Stimulated activated effector memory CD8-positive, alpha-beta T cell treated with anti-CD3 and anti-CD28 coated beads, Interleukin-12 subunit alpha, Interleukin-12 subunit beta, amount 100 ng/mL, for 72 hours (primary cell): ENCODE measurements around the gene RELA.
A peak's percentile ranks its signal among the peaks of the same experiment; 100 is the strongest.
"Not testable (repeated sequence)": the region's sequence is repeated elsewhere in the genome, so short reads cannot be mapped to it uniquely, and the experiment has no call there.

Experiments
- ATAC-seq: fragments of 150-1000 bp; cut with Tn5 transposase; 2 replicates; pipeline ENCODE4 v1.10.0; 2021
- DNase-seq, 2 donors: peaks; one replicate each; pipeline ENCODE4 v3.0.0; 2021 to 2022; ENCODE audit warnings: low spot score in 2 of 2
- H3K27ac Mint-ChIP-seq: one replicate; pipeline ENCODE4 v1.8.0; 2022; ENCODE audit warnings: mild to moderate bottlenecking, mixed read lengths
- H3K36me3 Mint-ChIP-seq: one replicate; pipeline ENCODE4 v1.8.0; 2022; ENCODE audit warnings: mild to moderate bottlenecking, mixed read lengths
- H3K4me1 Mint-ChIP-seq: one replicate; pipeline ENCODE4 v1.8.0; 2022; ENCODE audit warnings: mixed read lengths
- H3K4me3 Mint-ChIP-seq: one replicate; pipeline ENCODE4 v1.8.0; 2022; ENCODE audit warnings: mild to moderate bottlenecking, mixed read lengths
- H3K9me3 Mint-ChIP-seq: one replicate; pipeline ENCODE4 v1.8.0; 2022; ENCODE audit warnings: mixed read lengths

Gene RELA

GRCh38 chr11:65662799-65663638, at the start of gene RELA:
Gene RELA, minus strand, starts transcription at chr11:65662916. Its CDS starts 84 bp downstream, at chr11:65662832.
- peak within 1 kb of the TSS; percentile 83 for H3K4me3 Mint-ChIP-seq
- peak within 1 kb of the TSS; percentile 88 for H3K27ac Mint-ChIP-seq
- H3K9me3 Mint-ChIP-seq, result no peaks in the 10 kb centered on the region
- ATAC-seq, result peak; percentile 95
- H3K36me3 Mint-ChIP-seq, result peaks cover 53% of the 10 kb centered on the region
- H3K4me1 Mint-ChIP-seq, result peaks cover 29% of the 10 kb centered on the region
- DNase-seq, result peak; percentile 87 to 94

- Mint-ChIP-seq H3K27ac (peak within 1 kb of the TSS; percentile 99), H3K4me3 (peak within 1 kb of the TSS; percentile 89), H3K36me3 (peaks cover 56% of the 10 kb centered on the region), H3K4me1 (peaks cover 41% of the 10 kb centered on the region), H3K9me3 (no peaks in the 10 kb centered on the region)
- ATAC-seq (peak; percentile 93), DNase-seq (peak; percentile 97 to 100)
These were observed 49.3 kb upstream of the RELA start, which contains the start of gene KAT5 for GRCh38 chr11:65711785-65712632. Gene KAT5, plus strand, starts transcription at chr11:65712252. Its CDS starts 16 bp downstream, at chr11:65712268.

GRCh38 chr11:65710421-65710820, 47.7 kb upstream of the RELA start:
- peaks cover 45% of the 10 kb centered on the region for H3K36me3 Mint-ChIP-seq
- H3K9me3 Mint-ChIP-seq, result no peaks in the 10 kb centered on the region
- peaks cover 34% of the 10 kb centered on the region for H3K4me1 Mint-ChIP-seq
- ATAC-seq (no peak), DNase-seq (no peak)
- H3K27ac Mint-ChIP-seq, result no peak overlapping the region
- peak overlapping the region; percentile 89 for H3K4me3 Mint-ChIP-seq

- H3K4me3 Mint-ChIP-seq, result no peak overlapping the region
- DNase-seq (no peak), ATAC-seq (no peak)
- no peaks in the 10 kb centered on the region for H3K9me3 Mint-ChIP-seq
- no peak overlapping the region for H3K27ac Mint-ChIP-seq
- peaks cover 37% of the 10 kb centered on the region for H3K36me3 Mint-ChIP-seq
- peaks cover 27% of the 10 kb centered on the region for H3K4me1 Mint-ChIP-seq
These were observed 46.9 kb upstream of the RELA start for GRCh38 chr11:65709661-65710060.

GRCh38 chr11:65708451-65708850, 45.7 kb upstream of the RELA start:
- peaks cover 19% of the 10 kb centered on the region for H3K4me1 Mint-ChIP-seq
- no peaks in the 10 kb centered on the region for H3K9me3 Mint-ChIP-seq
- ATAC-seq, result no peak

GRCh38 chr11:65707002-65707401, 44.3 kb upstream of the RELA start:
- H3K4me3 Mint-ChIP-seq, result peak overlapping the region; percentile 44
- peaks cover 11% of the 10 kb centered on the region for H3K4me1 Mint-ChIP-seq
- H3K27ac Mint-ChIP-seq, result peak overlapping the region; percentile 56
- H3K9me3 Mint-ChIP-seq, DNase-seq, ATAC-seq: not testable (repeated sequence)
- H3K36me3 Mint-ChIP-seq, result peaks cover 11% of the 10 kb centered on the region

More at GRCh38 chr11:65708451-65708850, 45.7 kb upstream of the RELA start:
- no peak for DNase-seq
- Mint-ChIP-seq H3K36me3 (peaks cover 25% of the 10 kb centered on the region), H3K4me3 (no peak overlapping the region), H3K27ac (no peak overlapping the region)

- not testable (repeated sequence) for ATAC-seq, H3K9me3 Mint-ChIP-seq, H3K4me1 Mint-ChIP-seq, H3K36me3 Mint-ChIP-seq
- Mint-ChIP-seq H3K4me3 (peak overlapping the region; percentile 44), H3K27ac (peak overlapping the region; percentile 56)
- peak; percentile 61 to 87 for DNase-seq
These were observed 43.6 kb upstream of the RELA start for GRCh38 chr11:65706303-65706763.

GRCh38 chr11:65703846-65704245, 41.1 kb upstream of the RELA start:
- Mint-ChIP-seq H3K4me1 (peaks cover 7% of the 10 kb centered on the region), H3K36me3 (peaks cover 5% of the 10 kb centered on the region), H3K9me3 (no peaks in the 10 kb centered on the region), H3K4me3 (no peak overlapping the region), H3K27ac (no peak overlapping the region)
- ATAC-seq (no peak), DNase-seq (no peak)

- Mint-ChIP-seq H3K4me3 (no peak overlapping the region), H3K36me3 (peaks cover 5% of the 10 kb centered on the region)
- no peak for DNase-seq
These were observed 39.0 kb upstream of the RELA start for GRCh38 chr11:65701686-65702085.

GRCh38 chr11:65700399-65700798, 37.7 kb upstream of the RELA start:
- ATAC-seq, result no peak
- Mint-ChIP-seq H3K9me3 (no peaks in the 10 kb centered on the region), H3K4me3 (no peak overlapping the region), H3K27ac (no peak overlapping the region), H3K4me1 (no peaks in the 10 kb centered on the region), H3K36me3 (no peaks in the 10 kb centered on the region)
- no peak for DNase-seq

More at GRCh38 chr11:65701686-65702085, 39.0 kb upstream of the RELA start:
- no peak overlapping the region for H3K27ac Mint-ChIP-seq
- ATAC-seq, result no peak
- H3K9me3 Mint-ChIP-seq, result no peaks in the 10 kb centered on the region
- peaks cover under 1% of the 10 kb centered on the region for H3K4me1 Mint-ChIP-seq

- Mint-ChIP-seq H3K36me3 (no peaks in the 10 kb centered on the region), H3K4me3 (no peak overlapping the region), H3K4me1 (no peaks in the 10 kb centered on the region), H3K27ac (no peak overlapping the region), H3K9me3 (no peaks in the 10 kb centered on the region)
- ATAC-seq (no peak), DNase-seq (no peak)
These were observed 36.6 kb upstream of the RELA start for GRCh38 chr11:65699306-65699705.

- DNase-seq (no peak), ATAC-seq (no peak)
- no peaks in the 10 kb centered on the region for H3K36me3 Mint-ChIP-seq
- H3K4me3 Mint-ChIP-seq, result no peak overlapping the region
- no peaks in the 10 kb centered on the region for H3K9me3 Mint-ChIP-seq
- no peaks in the 10 kb centered on the region for H3K4me1 Mint-ChIP-seq
- H3K27ac Mint-ChIP-seq, result no peak overlapping the region
These were observed 35.5 kb upstream of the RELA start for GRCh38 chr11:65698205-65698604.

- DNase-seq (no peak), ATAC-seq (no peak)
- H3K27ac Mint-ChIP-seq, result no peak overlapping the region
- no peak overlapping the region for H3K4me3 Mint-ChIP-seq
- no peaks in the 10 kb centered on the region for H3K9me3 Mint-ChIP-seq
- H3K36me3 Mint-ChIP-seq, result no peaks in the 10 kb centered on the region
- no peaks in the 10 kb centered on the region for H3K4me1 Mint-ChIP-seq
These were observed 34.3 kb upstream of the RELA start for GRCh38 chr11:65696802-65697552.

GRCh38 chr11:65695459-65696241, 32.9 kb upstream of the RELA start:
- no peaks in the 10 kb centered on the region for H3K4me1 Mint-ChIP-seq
- no peak overlapping the region for H3K4me3 Mint-ChIP-seq
- no peaks in the 10 kb centered on the region for H3K9me3 Mint-ChIP-seq
- no peaks in the 10 kb centered on the region for H3K36me3 Mint-ChIP-seq
- DNase-seq (no peak), ATAC-seq (no peak)
- no peak overlapping the region for H3K27ac Mint-ChIP-seq
